ENCODE measurements around the gene TUBGCP3.
"Not testable (repeated sequence)": the region's sequence is repeated elsewhere in the genome, so short reads cannot be mapped to it uniquely, and the experiment has no call there.

GRCh38 chr13:112548975-112549374, 39.0 kb downstream of the TUBGCP3 start:
- TF ChIP-seq, protein P1, sequence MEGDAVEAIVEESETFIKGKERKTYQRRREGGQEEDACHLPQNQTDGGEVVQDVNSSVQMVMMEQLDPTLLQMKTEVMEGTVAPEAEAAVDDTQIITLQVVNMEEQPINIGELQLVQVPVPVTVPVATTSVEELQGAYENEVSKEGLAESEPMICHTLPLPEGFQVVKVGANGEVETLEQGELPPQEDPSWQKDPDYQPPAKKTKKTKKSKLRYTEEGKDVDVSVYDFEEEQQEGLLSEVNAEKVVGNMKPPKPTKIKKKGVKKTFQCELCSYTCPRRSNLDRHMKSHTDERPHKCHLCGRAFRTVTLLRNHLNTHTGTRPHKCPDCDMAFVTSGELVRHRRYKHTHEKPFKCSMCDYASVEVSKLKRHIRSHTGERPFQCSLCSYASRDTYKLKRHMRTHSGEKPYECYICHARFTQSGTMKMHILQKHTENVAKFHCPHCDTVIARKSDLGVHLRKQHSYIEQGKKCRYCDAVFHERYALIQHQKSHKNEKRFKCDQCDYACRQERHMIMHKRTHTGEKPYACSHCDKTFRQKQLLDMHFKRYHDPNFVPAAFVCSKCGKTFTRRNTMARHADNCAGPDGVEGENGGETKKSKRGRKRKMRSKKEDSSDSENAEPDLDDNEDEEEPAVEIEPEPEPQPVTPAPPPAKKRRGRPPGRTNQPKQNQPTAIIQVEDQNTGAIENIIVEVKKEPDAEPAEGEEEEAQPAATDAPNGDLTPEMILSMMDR (IDR thresholded peaks at IDR 0.05) = not testable (repeated sequence)
- not testable (repeated sequence) for TF ChIP-seq POLR2A (IDR thresholded peaks at IDR 0.05)
